IMR-90 (cell line): ENCODE results near the gene DDX42. TPM values are rescaled to one million over a fixed set of nuclear protein-coding genes. Genes with fewer than 3 reads are reported as not detected.

Experiments
- ATAC-seq: fragments of 200-7000 bp; cut with Tn5 transposase; 2 replicates; pipeline ENCODE4 v1.9.1; 2020; ENCODE audit warnings: low read depth, mild to moderate bottlenecking, moderate library complexity
- BruUV-seq: library from RNA; stranded (reverse); fragments of 400-500 nt; replicated peaks from 2 replicates; lab custom pipeline; 2021; lab: Mats Ljungman, UMichigan
- CTCF ChIA-PET: fragments of 300-600 bp; formaldehyde crosslinking; extraction: SDS; loops from one replicate; lab custom pipeline; 2021; ENCODE audit warnings: antibody characterized with exemption; lab: Yijun Ruan, JAX
- POLR2A ChIA-PET: fragments of 300-600 bp; sonication (Branson Sonifier 250); formaldehyde crosslinking; loops from one replicate; lab custom pipeline; 2022; ENCODE audit warnings: antibody characterized with exemption; ENCODE audit not compliant: unreplicated experiment; lab: Charles Lee
- DNase-seq: peaks from one replicate; pipeline ENCODE4 v3.0.0; 2013
- H2AFZ ChIP-seq: replicated peaks from 2 replicates; pipeline ENCODE3; 2013; ENCODE audit warnings: low read length, mild to moderate bottlenecking; ENCODE audit not compliant: poor library complexity
- H2AK5ac ChIP-seq: 2 replicates; pipeline ENCODE4 v1.6.1; 2013; ENCODE audit warnings: low read depth, low read length, inconsistent platforms
- H2AK9ac ChIP-seq: replicated peaks from 2 replicates; pipeline ENCODE3; 2013; ENCODE audit warnings: mild to moderate bottlenecking, low read depth, low read length, moderate library complexity; ENCODE audit not compliant: poor library complexity
- H2BK120ac ChIP-seq: 2 replicates; pipeline ENCODE4 v1.6.1; 2013; ENCODE audit warnings: low read depth, low read length, inconsistent platforms
- H2BK15ac ChIP-seq: 3 replicates; pipeline ENCODE4 v1.6.1; 2013; ENCODE audit warnings: low read depth, low read length, inconsistent platforms
- H2BK20ac ChIP-seq: 2 replicates; pipeline ENCODE4 v1.6.1; 2013; ENCODE audit warnings: low read depth, mild to moderate bottlenecking, inconsistent platforms, low read length, moderate library complexity
- H2BK5ac ChIP-seq: 2 replicates; pipeline ENCODE4 v1.6.1; 2013; ENCODE audit warnings: mild to moderate bottlenecking, low read depth, low read length, inconsistent platforms; ENCODE audit not compliant: poor library complexity, severe bottlenecking
- H3K14ac ChIP-seq: replicated peaks from 2 replicates; pipeline ENCODE4 v1.6.1; 2013; ENCODE audit warnings: low read depth, low read length, inconsistent platforms
- H3K18ac ChIP-seq: 2 replicates; pipeline ENCODE4 v1.6.1; 2013; ENCODE audit warnings: low read depth, low read length, control low read depth
- H3K23ac ChIP-seq: 2 replicates; pipeline ENCODE4 v1.6.1; 2013; ENCODE audit warnings: low read depth, low read length, inconsistent platforms
- H3K27ac ChIP-seq: 2 replicates; pipeline ENCODE4 v1.5.1; 2013; ENCODE audit warnings: mild to moderate bottlenecking, control low read depth, low read length; ENCODE audit not compliant: insufficient read depth
- H3K27me3 ChIP-seq: 2 replicates; pipeline ENCODE4 v1.6.1; 2013; ENCODE audit warnings: low read length; ENCODE audit not compliant: control insufficient read depth, insufficient read depth
- H3K36me3 ChIP-seq: 2 replicates; pipeline ENCODE4 v1.6.1; 2013; ENCODE audit warnings: low read length, mixed read lengths; ENCODE audit not compliant: control insufficient read depth, insufficient read depth
- H3K4ac ChIP-seq: 2 replicates; pipeline ENCODE4 v1.6.1; 2013; ENCODE audit warnings: low read depth, low read length, inconsistent platforms
- H3K4me1 ChIP-seq: 2 replicates; pipeline ENCODE4 v1.6.1; 2013; ENCODE audit warnings: low read length, mixed read lengths; ENCODE audit not compliant: control insufficient read depth, insufficient read depth
- H3K4me2 ChIP-seq: 2 replicates; pipeline ENCODE4 v1.6.1; 2013; ENCODE audit warnings: low read depth, mild to moderate bottlenecking, control low read depth, low read length, moderate library complexity
- H3K4me3 ChIP-seq: 2 replicates; pipeline ENCODE4 v1.5.1; 2013; ENCODE audit warnings: low read depth, mild to moderate bottlenecking, control low read depth, low read length, moderate library complexity; ENCODE audit not compliant: insufficient read depth
- H3K56ac ChIP-seq: 2 replicates; pipeline ENCODE4 v1.6.1; 2013; ENCODE audit warnings: low read length, inconsistent platforms; ENCODE audit not compliant: insufficient read depth; ENCODE audit errors: extremely low read depth
- H3K79me1 ChIP-seq, 2 experiments: 2 replicates each; pipeline ENCODE4 v1.6.1; 2013; ENCODE audit warnings: low read length in 2 of 2, inconsistent platforms in 1 of 2, low read depth in 1 of 2
- H3K9ac ChIP-seq: 2 replicates; pipeline ENCODE4 v1.6.1; 2013; ENCODE audit warnings: low read depth, low read length, control low read depth
- H3K9me1 ChIP-seq: 2 replicates; pipeline ENCODE4 v1.6.1; 2013; ENCODE audit warnings: low read length, inconsistent platforms; ENCODE audit not compliant: insufficient read depth
- H3K9me3 ChIP-seq: 2 replicates; pipeline ENCODE4 v1.6.1; 2013; ENCODE audit warnings: low read length; ENCODE audit not compliant: control insufficient read depth, insufficient read depth
- H4K20me1 ChIP-seq: 2 replicates; pipeline ENCODE4 v1.6.1; 2013; ENCODE audit warnings: low read length, inconsistent platforms; ENCODE audit not compliant: insufficient read depth
- H4K5ac ChIP-seq: 2 replicates; pipeline ENCODE4 v1.6.1; 2013; ENCODE audit warnings: mild to moderate bottlenecking, low read depth, low read length, control low read depth
- H4K8ac ChIP-seq, 2 experiments: 2 replicates each; pipeline ENCODE4 v1.6.1; 2013; ENCODE audit warnings: low read depth in 2 of 2, low read length in 2 of 2, control low read depth in 1 of 2, inconsistent platforms in 1 of 2
- H4K91ac ChIP-seq: 2 replicates; pipeline ENCODE4 v1.6.1; 2013; ENCODE audit warnings: low read depth, low read length, inconsistent platforms; ENCODE audit not compliant: insufficient read depth
- CEBPB ChIP-seq: IDR thresholded peaks from 2 replicates; pipeline ENCODE4 v1.6.1; 2012; ENCODE audit warnings: low read depth, low read length, improper control_type of control experiment
- CHD1 ChIP-seq: IDR thresholded peaks from 2 replicates; pipeline ENCODE4 v1.6.1; 2012; ENCODE audit warnings: low read depth, low read length, improper control_type of control experiment
- MAFK ChIP-seq: IDR thresholded peaks from 2 replicates; pipeline ENCODE4 v1.6.1; 2012; ENCODE audit warnings: low read depth, low read length, improper control_type of control experiment
- MAZ ChIP-seq: IDR thresholded peaks from 2 replicates; pipeline ENCODE4 v1.6.1; 2012; ENCODE audit warnings: low read depth, mild to moderate bottlenecking, low read length, improper control_type of control experiment, moderate library complexity, borderline replicate concordance
- NFE2L2 ChIP-seq: fragments of 150-350 bp; IDR thresholded peaks from 2 replicates; pipeline ENCODE4 v1.6.1; 2016; ENCODE audit warnings: low read depth, mild to moderate bottlenecking, low read length
- POLR2A ChIP-seq: IDR thresholded peaks from 2 replicates; pipeline ENCODE4 v1.6.1; 2012; ENCODE audit warnings: mild to moderate bottlenecking, low read depth, low read length
- RAD21 ChIP-seq: IDR thresholded peaks from 2 replicates; pipeline ENCODE4 v1.6.1; 2012; ENCODE audit warnings: low read length, improper control_type of control experiment
- SMC3 ChIP-seq: fragments of 150-350 bp; IDR thresholded peaks from 2 replicates; pipeline ENCODE4 v1.6.1; 2016; ENCODE audit warnings: low read depth, mild to moderate bottlenecking, antibody characterized with exemption, low read length, moderate library complexity
- USF2 ChIP-seq: fragments of 150-350 bp; IDR thresholded peaks from 2 replicates; pipeline ENCODE4 v1.6.1; 2017; ENCODE audit warnings: mild to moderate bottlenecking, antibody characterized with exemption, low read length, low read depth
- WGBS, 2 experiments: methylation state at CpG; one replicate each; pipeline versions ENCODE4 v1.1.5 to v1.1.7; 2013; ENCODE audit warnings: missing lambda C conversion rate in 2 of 2; ENCODE audit not compliant: insufficient read length in 1 of 2; ENCODE audit errors: extremely low coverage in 2 of 2; 5-methylcytosine and 5-hydroxymethylcytosine counted together
- dilution Hi-C: fragments of 300-500 bp; cut with HindIII; formaldehyde crosslinking; loops from one replicate; pipeline ENCODE4 v1.14.3; 2018; ENCODE audit warnings: low sequenced_read_pairs; ENCODE audit not compliant: unreplicated experiment
- in situ Hi-C: fragments of 300-500 bp; cut with MboI; formaldehyde crosslinking; loops from 3 replicates; pipeline ENCODE4 v1.14.3; 2019; ENCODE audit warnings: low sequenced_read_pairs, inconsistent platforms, mixed read lengths
- intact Hi-C: fragments of 100-400 bp; cut with micrococcal nuclease; formaldehyde crosslinking; loops from 2 replicates; pipeline ENCODE4 v1.10.0; 2022
- polyA plus RNA-seq, 3 experiments: library from polyadenylated mRNA; depleted of rRNA; stranded (reverse); fragments of >200 nt; gene quantifications; 2 replicates each; pipeline ENCODE4 v1.2.3, GENCODE V29; 2012; ENCODE audit warnings: low replicate concordance in 1 of 3
- total RNA-seq: library from RNA; depleted of rRNA; stranded (reverse); fragments of >200 nt; gene quantifications from 2 replicates; pipeline ENCODE4 v1.2.3, GENCODE V29; 2012

DDX42 gene
- total and polyA plus RNA-seq, 2 of the 4 experiments (the other 2 are of a cell fraction), result 75.8 to 91.5 TPM

- Histone ChIP-seq H3K4me3 (no peak overlapping the region), H3K27me3 (no peaks in the 10 kb centered on the region), H3K9me3 (no peaks in the 10 kb centered on the region), H2BK120ac (no peak overlapping the region), H2BK15ac (no peak overlapping the region), H2AK9ac (no peak overlapping the region), H4K5ac (no peak overlapping the region), H2BK5ac (no peak overlapping the region), H3K9me1 (no peaks in the 10 kb centered on the region), H2BK20ac (no peak overlapping the region), H3K18ac (no peak overlapping the region), H3K27ac (no peak overlapping the region), H3K14ac (no peak overlapping the region), H3K4ac (no peak overlapping the region), H4K8ac (no peak overlapping the region), H3K79me1 (peaks cover 15 to 41% of the 10 kb centered on the region in 2 experiments), H3K23ac (no peak overlapping the region), H3K4me2 (no peak overlapping the region), H4K91ac (no peak overlapping the region), H2AK5ac (no peak overlapping the region), H4K20me1 (peaks cover 21% of the 10 kb centered on the region), H3K56ac (no peak overlapping the region), H2AFZ (no peak overlapping the region), H3K36me3 (peaks cover 22% of the 10 kb centered on the region), H3K9ac (no peak overlapping the region), H3K4me1 (no peaks in the 10 kb centered on the region)
- POLR2A ChIA-PET, result interaction anchor here (1.1 kb wide), 1 partner anchor 9 kb away, joined by 5 read pairs; the partner anchor contains the start of genes CCDC47 and DDX42
- no CpG with 5 or more reads among the region's 4 CpGs for WGBS, 2 experiments
- no peak for TF ChIP-seq USF2
- no peak for TF ChIP-seq NFE2L2
- no peak for TF ChIP-seq MAZ
- TF ChIP-seq SMC3, result no peak
- TF ChIP-seq CEBPB, result no peak
- TF ChIP-seq RAD21, result no peak
- no peak for TF ChIP-seq MAFK
- TF ChIP-seq POLR2A, result no peak
- no peak for TF ChIP-seq CHD1
- ATAC-seq (no peak), DNase-seq (no peak)
- dilution Hi-C loops (no loop called here), intact Hi-C loops (no loop called here), in situ Hi-C loops (no loop called here)
- CTCF ChIA-PET, result interaction anchor here (0.6 kb wide), 1 partner anchor 10 kb away, joined by 3 read pairs; no protein-coding TSS in a partner anchor
- BruUV-seq, result no TSS peak
These were observed 9.3 kb upstream of the DDX42 start for GRCh38 chr17:63764716-63765115.
